CD4-positive, alpha-beta memory T cell (primary cell): ENCODE data around the gene GBE1. TPM values are rescaled to one million over a fixed set of nuclear protein-coding genes. Genes with fewer than 3 reads are reported as not detected.

Experiments
- CTCF ChIA-PET: fragments of 350-600 bp; sonication (Branson Sonifier 250); formaldehyde crosslinking; loops from one replicate; lab custom pipeline; 2021; ENCODE audit warnings: inconsistent platforms; ENCODE audit not compliant: partially characterized antibody; lab: Charles Lee
- POLR2A ChIA-PET: fragments of 350-600 bp; sonication (Branson Sonifier 250); formaldehyde crosslinking; loops from one replicate; lab custom pipeline; 2021; ENCODE audit not compliant: partially characterized antibody; lab: Charles Lee
- DNase-seq, 5 donors: peaks; one replicate each; pipeline versions ENCODE4 v3.0.0 to v3.0.0-alpha.2; 2020 to 2022; ENCODE audit warnings: mixed read lengths in 1 of 5
- H3K27ac ChIP-seq: one replicate; pipeline ENCODE4 v1.7.0; 2013; ENCODE audit warnings: low read depth, low read length
- H3K27me3 ChIP-seq: 2 replicates; pipeline ENCODE4 v1.7.0; 2013; ENCODE audit warnings: mild to moderate bottlenecking, low read length, moderate library complexity; ENCODE audit not compliant: insufficient read depth
- H3K36me3 ChIP-seq: 2 replicates; pipeline ENCODE4 v1.7.0; 2013; ENCODE audit warnings: mild to moderate bottlenecking, low read length, moderate library complexity; ENCODE audit not compliant: insufficient read depth
- H3K4me1 ChIP-seq: 2 replicates; pipeline ENCODE4 v1.7.0; 2013; ENCODE audit warnings: mild to moderate bottlenecking, low read length, moderate library complexity; ENCODE audit not compliant: insufficient read depth
- H3K4me3 ChIP-seq, 2 donors: one replicate each; pipeline ENCODE4 v1.7.0; 2013; ENCODE audit warnings: low read length in 2 of 2, mild to moderate bottlenecking in 1 of 2
- H3K9me3 ChIP-seq, 2 donors: one replicate each; pipeline ENCODE4 v1.7.0; 2013; ENCODE audit warnings: low read length in 2 of 2, control low read depth in 1 of 2; ENCODE audit not compliant: control insufficient read depth in 1 of 2
- H3K27ac Mint-ChIP-seq, 7 donors: one replicate each; pipeline ENCODE4 v1.8.0; 2020 to 2021; ENCODE audit warnings: mixed read lengths in 7 of 7, mild to moderate bottlenecking in 6 of 7, inconsistent platforms in 3 of 7, moderate library complexity in 3 of 7
- H3K27me3 Mint-ChIP-seq, 2 donors: one replicate each; pipeline ENCODE4 v1.8.0; 2020 to 2021; ENCODE audit warnings: mixed read lengths in 2 of 2
- H3K36me3 Mint-ChIP-seq, 2 donors: one replicate each; pipeline ENCODE4 v1.8.0; 2020 to 2021; ENCODE audit warnings: mixed read lengths in 2 of 2, inconsistent platforms in 1 of 2, mild to moderate bottlenecking in 1 of 2
- H3K4me1 Mint-ChIP-seq, 4 donors: one replicate each; pipeline ENCODE4 v1.8.0; 2020 to 2021; ENCODE audit warnings: mixed read lengths in 4 of 4, mild to moderate bottlenecking in 1 of 4
- H3K4me3 Mint-ChIP-seq, 8 donors: one replicate each; pipeline ENCODE4 v1.8.0; 2020 to 2021; ENCODE audit warnings: mixed read lengths in 8 of 8, mild to moderate bottlenecking in 7 of 8, moderate library complexity in 6 of 8, inconsistent platforms in 3 of 8
- H3K9me3 Mint-ChIP-seq, 8 donors: one replicate each; pipeline ENCODE4 v1.8.0; 2020 to 2021; ENCODE audit warnings: mixed read lengths in 8 of 8, mild to moderate bottlenecking in 5 of 8, inconsistent platforms in 3 of 8, moderate library complexity in 1 of 8
- intact Hi-C: fragments of 100-400 bp; cut with micrococcal nuclease; formaldehyde crosslinking; loops from one replicate; pipeline ENCODE4 v1.15.1; 2023
- polyA plus RNA-seq, 2 donors: library from polyadenylated mRNA; unstranded; fragments of 300-500 nt; fragmentation: Illumina TruSeq; gene quantifications; one replicate each; pipeline ENCODE4 v1.2.3, GENCODE V29; 2021
- total RNA-seq, 2 experiments: library from RNA; stranded (reverse); gene quantifications; one replicate each; pipeline ENCODE4 v1.2.3, GENCODE V29; 2021

Gene GBE1
- total and polyA plus RNA-seq, 4 experiments from 2014 or later = 9.3 to 16.6 (median 11.0) TPM

DNA sequence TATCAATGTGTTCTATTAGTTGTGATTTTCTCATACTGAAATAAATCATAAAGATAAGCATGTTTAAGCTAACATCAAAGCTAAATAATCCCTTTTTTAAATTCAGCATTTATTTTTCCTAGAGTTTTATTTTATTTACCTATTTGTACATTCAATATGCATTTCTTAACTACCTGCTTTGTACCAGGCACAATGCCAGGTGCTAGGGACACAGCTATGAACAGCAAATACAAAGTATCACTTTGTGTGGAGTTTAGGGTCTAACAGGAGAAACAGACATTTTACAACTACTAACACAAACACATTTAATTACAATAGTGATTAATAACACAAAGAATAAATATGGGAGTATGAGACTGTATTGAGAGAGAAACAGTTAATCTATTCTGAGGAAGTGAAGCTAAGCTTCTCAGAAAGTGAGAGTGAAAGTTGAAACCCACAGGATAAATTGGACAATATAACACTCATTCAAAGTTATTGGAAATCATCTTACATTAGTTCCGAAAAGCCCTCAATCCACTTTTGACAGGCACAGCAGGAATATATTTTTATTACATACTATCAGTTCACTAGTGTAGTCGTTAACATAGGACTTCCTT is 159.6 kb downstream of the GBE1 start:
- intact Hi-C loops = no loop called here
- no peaks in the 10 kb centered on the region for H3K27me3 Mint-ChIP-seq
- no peak overlapping the region for H3K4me3 Mint-ChIP-seq
- no peaks in the 10 kb centered on the region for H3K36me3 ChIP-seq
- ChIA-PET POLR2A (no interaction called here), CTCF (no interaction called here)
- no peaks in the 10 kb centered on the region for H3K27me3 ChIP-seq
- no peaks in the 10 kb centered on the region for H3K4me1 Mint-ChIP-seq
- no peak overlapping the region for H3K27ac Mint-ChIP-seq
- H3K4me3 ChIP-seq = no peak overlapping the region
- no peaks in the 10 kb centered on the region for H3K36me3 Mint-ChIP-seq
- H3K9me3 ChIP-seq = no peaks in the 10 kb centered on the region
- no peak for DNase-seq
- H3K27ac ChIP-seq = no peak overlapping the region
- H3K4me1 ChIP-seq = no peaks in the 10 kb centered on the region
- no peaks in the 10 kb centered on the region for H3K9me3 Mint-ChIP-seq

DNA sequence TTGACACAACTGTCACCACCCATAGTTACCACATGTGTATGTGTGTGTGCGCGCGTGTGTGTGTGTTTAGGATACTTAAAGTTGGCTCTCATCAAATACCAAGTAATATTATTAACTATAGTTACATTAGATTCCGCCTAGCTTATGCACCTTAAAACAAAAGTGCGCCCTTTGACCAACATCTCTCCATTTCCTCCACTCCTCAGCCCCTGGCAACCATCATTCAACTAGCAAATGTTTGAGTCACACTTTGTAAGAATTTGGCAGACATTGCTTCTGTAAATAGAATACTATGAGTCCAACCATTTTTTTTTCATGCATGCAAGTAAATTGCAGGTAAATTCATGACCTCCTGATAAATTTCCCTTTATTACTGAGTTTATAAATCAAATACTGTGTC is 169.3 kb downstream of the GBE1 start:
- Mint-ChIP-seq H3K27me3 (no peaks in the 10 kb centered on the region), H3K9me3 (no peaks in the 10 kb centered on the region), H3K4me1 (no peaks in the 10 kb centered on the region), H3K27ac (no peak overlapping the region), H3K36me3 (peaks cover 8 to 13% of the 10 kb centered on the region in 2 donors), H3K4me3 (peak overlapping the region in 1 of 8 donors; percentile 47)
- no peak for DNase-seq
- Histone ChIP-seq H3K4me1 (no peaks in the 10 kb centered on the region), H3K36me3 (no peaks in the 10 kb centered on the region), H3K27me3 (no peaks in the 10 kb centered on the region), H3K4me3 (no peak overlapping the region), H3K27ac (no peak overlapping the region), H3K9me3 (no peaks in the 10 kb centered on the region)
- POLR2A ChIA-PET = no interaction called here
- CTCF ChIA-PET = no interaction called here
- intact Hi-C loops = no loop called here

DNA sequence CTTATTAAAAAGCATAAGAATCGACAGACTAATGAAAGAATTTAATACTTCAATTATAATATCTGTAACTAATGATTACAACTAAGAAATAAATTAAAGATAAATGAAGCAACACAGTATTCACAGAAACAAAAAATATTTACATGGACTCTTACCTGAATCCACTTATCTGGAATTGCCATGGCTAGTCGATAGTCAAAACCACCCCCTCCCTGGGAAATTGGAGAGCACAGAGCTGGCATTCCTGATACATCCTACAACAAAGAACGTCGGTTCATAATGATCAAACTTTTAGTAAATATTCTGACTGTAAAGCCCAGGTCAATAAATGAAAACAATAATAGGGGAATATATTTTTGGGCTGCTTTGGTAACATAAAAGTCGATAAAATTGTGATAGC is 175.5 kb downstream of the GBE1 start:
- no peak overlapping the region for H3K4me3 ChIP-seq
- CTCF ChIA-PET = interaction anchor here (1.3 kb wide), 1 partner anchor 8 kb away, joined by 3 read pairs; no protein-coding TSS in a partner anchor
- no peaks in the 10 kb centered on the region for H3K9me3 ChIP-seq
- peaks cover 4% of the 10 kb centered on the region for H3K36me3 ChIP-seq
- intact Hi-C loops = no loop called here
- peaks cover 4% of the 10 kb centered on the region in 2 donors for H3K36me3 Mint-ChIP-seq
- H3K4me1 ChIP-seq = no peaks in the 10 kb centered on the region
- H3K27me3 ChIP-seq = no peaks in the 10 kb centered on the region
- DNase-seq = no peak
- H3K27ac Mint-ChIP-seq = no peak overlapping the region
- H3K9me3 Mint-ChIP-seq = no peaks in the 10 kb centered on the region
- POLR2A ChIA-PET = no interaction called here
- H3K4me1 Mint-ChIP-seq = no peaks in the 10 kb centered on the region
- H3K27ac ChIP-seq = no peak overlapping the region
- H3K27me3 Mint-ChIP-seq = no peaks in the 10 kb centered on the region
- H3K4me3 Mint-ChIP-seq = no peak overlapping the region

DNA sequence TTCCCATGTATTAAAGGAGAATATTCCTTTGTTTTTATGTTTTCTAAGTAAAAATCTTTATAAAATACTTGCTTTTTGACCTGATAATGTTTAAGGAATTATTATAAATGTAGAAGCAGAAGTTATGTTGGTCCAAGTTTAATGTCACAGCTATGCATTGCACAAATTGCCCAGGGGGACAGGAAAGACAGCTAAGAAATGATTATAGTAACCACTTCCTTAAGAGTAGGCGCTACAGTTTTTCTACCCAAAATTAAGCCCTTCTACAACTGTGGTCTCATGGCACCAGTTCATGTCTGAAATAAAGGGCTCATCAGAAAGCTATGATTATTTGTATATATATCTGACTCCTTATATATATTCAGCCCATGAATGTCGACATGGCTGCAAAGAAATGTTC is 176.4 kb downstream of the GBE1 start:
- intact Hi-C loops = no loop called here
- no peak overlapping the region for H3K27ac Mint-ChIP-seq
- H3K9me3 ChIP-seq = no peaks in the 10 kb centered on the region
- DNase-seq = no peak
- H3K27ac ChIP-seq = no peak overlapping the region
- no peaks in the 10 kb centered on the region for H3K27me3 ChIP-seq
- no peaks in the 10 kb centered on the region for H3K27me3 Mint-ChIP-seq
- no peak overlapping the region for H3K4me3 ChIP-seq
- ChIA-PET POLR2A (no interaction called here), CTCF (no interaction called here)
- H3K4me1 ChIP-seq = no peaks in the 10 kb centered on the region
- H3K36me3 ChIP-seq = peaks cover 4% of the 10 kb centered on the region
- no peaks in the 10 kb centered on the region for H3K9me3 Mint-ChIP-seq
- H3K36me3 Mint-ChIP-seq = peaks cover 0 to 5% of the 10 kb centered on the region in 2 donors
- no peak overlapping the region for H3K4me3 Mint-ChIP-seq
- H3K4me1 Mint-ChIP-seq = no peaks in the 10 kb centered on the region

DNA sequence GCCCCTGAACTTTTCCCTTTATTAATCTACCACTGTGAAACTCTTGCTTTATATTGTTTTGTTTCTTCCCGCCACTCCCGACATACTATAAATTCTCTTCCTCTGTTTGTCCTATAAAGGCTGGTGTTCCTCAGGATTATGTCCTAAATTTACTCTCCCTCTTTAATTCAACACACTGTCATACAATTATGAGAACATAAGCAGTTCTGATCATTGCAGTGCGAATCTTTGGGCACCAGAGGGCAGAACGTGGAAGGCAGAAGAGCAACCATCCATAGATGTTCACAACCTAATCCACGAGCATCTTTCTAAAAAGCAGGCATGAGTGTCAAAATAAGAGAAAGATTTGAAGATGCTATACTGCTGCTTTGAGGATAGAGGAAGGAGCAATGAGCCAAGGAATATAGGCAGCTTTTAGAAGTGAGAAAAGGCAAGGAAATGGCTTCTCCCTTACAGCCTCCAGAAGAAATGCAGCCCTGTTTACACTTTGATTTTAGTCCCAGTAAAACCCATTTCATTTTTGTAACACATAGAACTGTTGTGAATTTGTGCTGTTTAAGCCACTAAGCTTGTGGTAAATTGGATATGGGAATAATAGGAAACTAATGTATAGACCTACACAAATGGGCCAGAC is 179.4 kb downstream of the GBE1 start:
- Mint-ChIP-seq H3K27ac (no peak overlapping the region), H3K36me3 (peaks cover 2 to 9% of the 10 kb centered on the region in 2 donors), H3K4me1 (no peaks in the 10 kb centered on the region), H3K4me3 (no peak overlapping the region), H3K27me3 (no peaks in the 10 kb centered on the region), H3K9me3 (no peaks in the 10 kb centered on the region)
- Histone ChIP-seq H3K36me3 (peaks cover 4% of the 10 kb centered on the region), H3K4me3 (no peak overlapping the region), H3K9me3 (no peaks in the 10 kb centered on the region), H3K27ac (no peak overlapping the region), H3K4me1 (no peaks in the 10 kb centered on the region), H3K27me3 (no peaks in the 10 kb centered on the region)
- ChIA-PET CTCF (no interaction called here), POLR2A (no interaction called here)
- intact Hi-C loops = loop anchor here (1.0 kb wide), 1 partner anchor 551 kb away; no protein-coding TSS in a partner anchor
- peak in 1 of 5 donors; percentile 1 for DNase-seq

DNA sequence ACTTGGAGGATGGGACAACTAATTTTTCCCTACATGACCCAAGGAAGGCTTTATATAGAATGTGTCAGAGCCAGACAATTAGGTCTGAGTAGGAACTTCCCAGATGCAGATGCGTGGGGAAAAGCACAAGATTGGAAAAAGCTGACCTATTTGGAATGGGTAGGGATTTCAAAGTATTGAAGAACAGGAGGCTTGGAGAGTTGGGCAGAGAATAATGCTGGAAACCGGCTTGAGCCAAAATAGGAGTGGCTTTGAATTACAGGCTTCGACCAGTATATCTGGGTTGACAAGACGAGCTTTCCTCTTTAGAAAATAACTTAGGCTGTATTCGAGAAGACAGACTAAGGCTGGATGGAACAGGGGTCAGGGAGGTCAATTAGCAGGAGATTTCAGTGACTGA is 181.1 kb downstream of the GBE1 start:
- H3K4me3 ChIP-seq = no peak overlapping the region
- Mint-ChIP-seq H3K4me1 (no peaks in the 10 kb centered on the region), H3K36me3 (peaks cover 2 to 9% of the 10 kb centered on the region in 2 donors), H3K27ac (no peak overlapping the region), H3K27me3 (no peaks in the 10 kb centered on the region), H3K9me3 (no peaks in the 10 kb centered on the region), H3K4me3 (no peak overlapping the region)
- no peaks in the 10 kb centered on the region for H3K27me3 ChIP-seq
- intact Hi-C loops = no loop called here
- no peaks in the 10 kb centered on the region for H3K9me3 ChIP-seq
- peaks cover 4% of the 10 kb centered on the region for H3K36me3 ChIP-seq
- no peaks in the 10 kb centered on the region for H3K4me1 ChIP-seq
- no peak for DNase-seq
- H3K27ac ChIP-seq = no peak overlapping the region
- ChIA-PET POLR2A (no interaction called here), CTCF (no interaction called here)

DNA sequence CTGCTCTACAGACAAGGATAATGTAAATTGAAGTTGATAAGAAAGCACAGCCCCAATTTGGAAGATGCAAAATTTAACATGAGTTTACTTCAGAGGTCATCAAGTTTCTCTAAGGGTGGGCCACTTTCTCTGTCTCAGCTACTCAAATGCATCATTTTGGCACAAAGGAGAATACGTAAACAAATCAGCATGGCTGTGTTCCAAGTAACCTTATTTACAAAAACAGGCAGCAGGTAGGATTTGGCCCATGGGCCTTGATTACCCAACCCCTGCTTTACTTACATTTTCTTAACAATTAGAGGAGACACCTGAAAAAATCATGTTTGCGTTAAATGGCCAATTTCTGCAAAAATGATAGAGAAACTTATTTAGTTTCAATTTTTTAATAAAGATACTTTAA is 181.7 kb downstream of the GBE1 start:
- POLR2A ChIA-PET = no interaction called here
- H3K4me3 Mint-ChIP-seq = no peak overlapping the region
- H3K9me3 Mint-ChIP-seq = no peaks in the 10 kb centered on the region
- Histone ChIP-seq H3K27me3 (no peaks in the 10 kb centered on the region), H3K27ac (no peak overlapping the region), H3K4me1 (no peaks in the 10 kb centered on the region), H3K4me3 (no peak overlapping the region), H3K9me3 (no peaks in the 10 kb centered on the region), H3K36me3 (peaks cover 4% of the 10 kb centered on the region)
- peak overlapping the region in 1 of 7 donors; percentile 23 for H3K27ac Mint-ChIP-seq
- CTCF ChIA-PET = no interaction called here
- peaks cover 2 to 9% of the 10 kb centered on the region in 2 donors for H3K36me3 Mint-ChIP-seq
- H3K27me3 Mint-ChIP-seq = no peaks in the 10 kb centered on the region
- H3K4me1 Mint-ChIP-seq = no peaks in the 10 kb centered on the region
- intact Hi-C loops = no loop called here
- no peak for DNase-seq
